HepG2 (cell line): ENCODE results near the gene NRK. TPM values are rescaled to one million over a fixed set of nuclear protein-coding genes. Genes with fewer than 3 reads are reported as not detected.
A peak's percentile ranks its signal among the peaks of the same experiment; 100 is the strongest.

Experiments used
- ELF3 ChIP-seq: IDR thresholded peaks from 2 replicates; pipeline ENCODE4 v1.6.1; 2016; ENCODE audit warnings: missing genetic modification reagents, missing compliant biosample characterization
- ISL2 ChIP-seq: sonication (generic); formaldehyde crosslinking; IDR thresholded peaks from 2 replicates; pipeline ENCODE4 v1.5.0; 2020; ENCODE audit warnings: missing genetic modification reagents
- KDM5A ChIP-seq: fragments of 200-600 bp; sonication (generic); IDR thresholded peaks from 2 replicates; pipeline ENCODE4 v1.7.0; 2018; ENCODE audit warnings: antibody characterized with exemption, mild to moderate bottlenecking, low read length, borderline replicate concordance
- MBNL3 ChIP-seq: fragments of 250-450 bp; sonication (Bioruptor Pico); conservative IDR thresholded peaks from 2 replicates; pipeline ENCODE4 v1.8.0; 2022; ENCODE audit warnings: mild to moderate bottlenecking, inconsistent platforms
- MED1 ChIP-seq: sonication (generic); formaldehyde crosslinking; IDR thresholded peaks from 2 replicates; pipeline ENCODE4 v1.4.0; 2020; ENCODE audit warnings: missing genetic modification reagents
- NCOA5 ChIP-seq: sonication (generic); formaldehyde crosslinking; IDR thresholded peaks from 2 replicates; pipeline ENCODE4 v1.4.0; 2020; ENCODE audit warnings: missing genetic modification reagents
- TBP ChIP-seq: sonication (generic); formaldehyde crosslinking; IDR thresholded peaks from 2 replicates; pipeline ENCODE4 v1.5.0; 2020; ENCODE audit warnings: missing genetic modification reagents
- ZNF331 ChIP-seq: sonication (generic); formaldehyde crosslinking; IDR thresholded peaks from 2 replicates; pipeline ENCODE4 v1.4.0; 2020; ENCODE audit warnings: missing genetic modification reagents
- ZNF563 ChIP-seq: sonication (generic); formaldehyde crosslinking; IDR thresholded peaks from 2 replicates; pipeline ENCODE4 v1.8.0; 2022; ENCODE audit warnings: mild to moderate bottlenecking, moderate library complexity, missing genetic modification reagents
- ZNF569 ChIP-seq: sonication (generic); formaldehyde crosslinking; IDR thresholded peaks from 2 replicates; pipeline ENCODE4 v1.5.0; 2020; ENCODE audit warnings: mild to moderate bottlenecking, missing genetic modification reagents, moderate library complexity, borderline replicate concordance
- ZNF614 ChIP-seq: IDR thresholded peaks from 2 replicates; pipeline ENCODE4 v1.6.1; 2018; ENCODE audit warnings: missing biosample characterization, missing genetic modification reagents, inconsistent platforms, borderline replicate concordance
- polyA plus RNA-seq, 8 experiments: library from polyadenylated mRNA; depleted of rRNA in 3 of 8; stranded (reverse) in 7 of 8; unstranded in 1 of 8; fragments of >200 nt; fragmentation: Illumina TruSeq in 4 of 8; extraction: Trizol in 4 of 8; gene quantifications; 2 replicates each; pipeline versions ENCODE4 v1.2.1 to v1.2.3, GENCODE V29; 2011 to 2016; ENCODE audit warnings: low read depth in 4 of 8, missing spikeins in 1 of 8, mixed read lengths in 1 of 8; ENCODE audit not compliant: insufficient read depth in 1 of 8
- total RNA-seq, 5 experiments: library from RNA; depleted of rRNA; stranded (reverse); fragments of >200 nt; fragmentation: Illumina TruSeq; extraction: Trizol; gene quantifications; 2 replicates each; pipeline ENCODE4 v1.2.3, GENCODE V29; 2016; ENCODE audit warnings: low read depth in 1 of 5
- TF ChIP-seq, protein P1 (sequence below): sonication (generic); formaldehyde crosslinking; IDR thresholded peaks from 2 replicates; pipeline ENCODE4 v1.4.0; 2020; ENCODE audit warnings: mild to moderate bottlenecking, missing genetic modification reagents
- TF ChIP-seq, protein P2 (sequence below): sonication (generic); formaldehyde crosslinking; conservative IDR thresholded peaks from 2 replicates; pipeline ENCODE4 v1.4.0; 2020; ENCODE audit warnings: mild to moderate bottlenecking, missing genetic modification reagents, moderate library complexity
- TF ChIP-seq, protein P3 (sequence below): sonication (generic); formaldehyde crosslinking; IDR thresholded peaks from 2 replicates; pipeline ENCODE4 v1.8.0; 2022; ENCODE audit warnings: missing genetic modification reagents, mild to moderate bottlenecking, inconsistent platforms, borderline replicate concordance
- TF ChIP-seq, protein P4 (sequence below): sonication (generic); formaldehyde crosslinking; IDR thresholded peaks from 2 replicates; pipeline ENCODE4 v1.4.0; 2020; ENCODE audit warnings: missing genetic modification reagents
- TF ChIP-seq, protein P5 (sequence below): sonication (generic); formaldehyde crosslinking; IDR thresholded peaks from 2 replicates; pipeline ENCODE4 v1.8.0; 2022; ENCODE audit warnings: low read depth, missing genetic modification reagents
- TF ChIP-seq, protein P6 (sequence below): sonication (generic); formaldehyde crosslinking; IDR thresholded peaks from 2 replicates; pipeline ENCODE4 v1.8.0; 2022; ENCODE audit warnings: mild to moderate bottlenecking, missing genetic modification reagents; ENCODE audit not compliant: insufficient replicate concordance

The NRK gene
- total and polyA plus RNA-seq, 2 of the 13 experiments (the other 11 are each of a cell fraction or from before 2014, with no cell fraction given): not detected

DNA sequence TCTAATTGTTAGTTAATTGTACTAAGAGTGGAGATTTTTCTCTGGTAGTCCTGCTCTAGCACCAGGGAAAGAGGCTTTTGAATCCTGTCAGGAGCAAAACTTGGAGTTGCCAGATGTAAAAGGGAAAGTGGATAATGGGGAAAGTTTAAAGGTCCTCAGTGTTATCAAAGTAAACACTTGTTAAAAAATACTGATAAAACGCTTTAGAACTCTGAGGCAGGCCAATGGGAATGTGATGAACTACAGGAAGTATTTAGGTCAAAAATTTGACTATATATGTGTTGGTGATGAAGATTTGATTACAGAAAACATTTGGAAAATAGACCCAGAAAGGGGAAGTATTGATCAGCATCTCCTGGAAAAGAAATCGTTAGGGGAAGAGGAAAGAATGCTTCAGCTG is 183.3 kb downstream of the NRK start (continued):
- TF ChIP-seq, protein P1, sequence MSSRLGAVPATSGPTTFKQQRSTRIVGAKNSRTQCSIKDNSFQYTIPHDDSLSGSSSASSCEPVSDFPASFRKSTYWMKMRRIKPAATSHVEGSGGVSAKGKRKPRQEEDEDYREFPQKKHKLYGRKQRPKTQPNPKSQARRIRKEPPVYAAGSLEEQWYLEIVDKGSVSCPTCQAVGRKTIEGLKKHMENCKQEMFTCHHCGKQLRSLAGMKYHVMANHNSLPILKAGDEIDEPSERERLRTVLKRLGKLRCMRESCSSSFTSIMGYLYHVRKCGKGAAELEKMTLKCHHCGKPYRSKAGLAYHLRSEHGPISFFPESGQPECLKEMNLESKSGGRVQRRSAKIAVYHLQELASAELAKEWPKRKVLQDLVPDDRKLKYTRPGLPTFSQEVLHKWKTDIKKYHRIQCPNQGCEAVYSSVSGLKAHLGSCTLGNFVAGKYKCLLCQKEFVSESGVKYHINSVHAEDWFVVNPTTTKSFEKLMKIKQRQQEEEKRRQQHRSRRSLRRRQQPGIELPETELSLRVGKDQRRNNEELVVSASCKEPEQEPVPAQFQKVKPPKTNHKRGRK (CRISPR knock-in tag): no peak
- TF ChIP-seq, protein P2, sequence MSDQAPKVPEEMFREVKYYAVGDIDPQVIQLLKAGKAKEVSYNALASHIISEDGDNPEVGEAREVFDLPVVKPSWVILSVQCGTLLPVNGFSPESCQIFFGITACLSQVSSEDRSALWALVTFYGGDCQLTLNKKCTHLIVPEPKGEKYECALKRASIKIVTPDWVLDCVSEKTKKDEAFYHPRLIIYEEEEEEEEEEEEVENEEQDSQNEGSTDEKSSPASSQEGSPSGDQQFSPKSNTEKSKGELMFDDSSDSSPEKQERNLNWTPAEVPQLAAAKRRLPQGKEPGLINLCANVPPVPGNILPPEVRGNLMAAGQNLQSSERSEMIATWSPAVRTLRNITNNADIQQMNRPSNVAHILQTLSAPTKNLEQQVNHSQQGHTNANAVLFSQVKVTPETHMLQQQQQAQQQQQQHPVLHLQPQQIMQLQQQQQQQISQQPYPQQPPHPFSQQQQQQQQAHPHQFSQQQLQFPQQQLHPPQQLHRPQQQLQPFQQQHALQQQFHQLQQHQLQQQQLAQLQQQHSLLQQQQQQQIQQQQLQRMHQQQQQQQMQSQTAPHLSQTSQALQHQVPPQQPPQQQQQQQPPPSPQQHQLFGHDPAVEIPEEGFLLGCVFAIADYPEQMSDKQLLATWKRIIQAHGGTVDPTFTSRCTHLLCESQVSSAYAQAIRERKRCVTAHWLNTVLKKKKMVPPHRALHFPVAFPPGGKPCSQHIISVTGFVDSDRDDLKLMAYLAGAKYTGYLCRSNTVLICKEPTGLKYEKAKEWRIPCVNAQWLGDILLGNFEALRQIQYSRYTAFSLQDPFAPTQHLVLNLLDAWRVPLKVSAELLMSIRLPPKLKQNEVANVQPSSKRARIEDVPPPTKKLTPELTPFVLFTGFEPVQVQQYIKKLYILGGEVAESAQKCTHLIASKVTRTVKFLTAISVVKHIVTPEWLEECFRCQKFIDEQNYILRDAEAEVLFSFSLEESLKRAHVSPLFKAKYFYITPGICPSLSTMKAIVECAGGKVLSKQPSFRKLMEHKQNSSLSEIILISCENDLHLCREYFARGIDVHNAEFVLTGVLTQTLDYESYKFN: peak; percentile 63
- TF ChIP-seq ZNF331 (CRISPR knock-in tag): no peak; the same call in 1 of the 2 replicates
- no peak for TF ChIP-seq MBNL3
- no peak for TF ChIP-seq TBP (CRISPR knock-in tag)
- TF ChIP-seq, protein P3, sequence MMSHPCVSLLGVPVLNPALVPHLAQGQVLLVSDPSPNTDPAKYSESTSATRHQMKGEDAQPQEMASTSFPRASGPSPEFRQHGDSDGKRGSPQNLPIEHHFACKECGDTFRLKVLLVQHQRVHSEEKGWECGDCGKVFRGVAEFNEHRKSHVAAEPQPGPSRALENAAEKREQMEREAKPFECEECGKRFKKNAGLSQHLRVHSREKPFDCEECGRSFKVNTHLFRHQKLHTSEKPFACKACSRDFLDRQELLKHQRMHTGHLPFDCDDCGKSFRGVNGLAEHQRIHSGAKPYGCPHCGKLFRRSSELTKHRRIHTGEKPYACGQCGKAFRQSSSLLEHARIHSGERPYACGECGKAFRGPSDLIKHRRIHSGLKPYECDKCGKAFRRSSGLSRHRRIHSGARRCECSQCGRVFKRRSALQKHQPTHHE (CRISPR knock-in tag): no peak
- TF ChIP-seq, protein P4, sequence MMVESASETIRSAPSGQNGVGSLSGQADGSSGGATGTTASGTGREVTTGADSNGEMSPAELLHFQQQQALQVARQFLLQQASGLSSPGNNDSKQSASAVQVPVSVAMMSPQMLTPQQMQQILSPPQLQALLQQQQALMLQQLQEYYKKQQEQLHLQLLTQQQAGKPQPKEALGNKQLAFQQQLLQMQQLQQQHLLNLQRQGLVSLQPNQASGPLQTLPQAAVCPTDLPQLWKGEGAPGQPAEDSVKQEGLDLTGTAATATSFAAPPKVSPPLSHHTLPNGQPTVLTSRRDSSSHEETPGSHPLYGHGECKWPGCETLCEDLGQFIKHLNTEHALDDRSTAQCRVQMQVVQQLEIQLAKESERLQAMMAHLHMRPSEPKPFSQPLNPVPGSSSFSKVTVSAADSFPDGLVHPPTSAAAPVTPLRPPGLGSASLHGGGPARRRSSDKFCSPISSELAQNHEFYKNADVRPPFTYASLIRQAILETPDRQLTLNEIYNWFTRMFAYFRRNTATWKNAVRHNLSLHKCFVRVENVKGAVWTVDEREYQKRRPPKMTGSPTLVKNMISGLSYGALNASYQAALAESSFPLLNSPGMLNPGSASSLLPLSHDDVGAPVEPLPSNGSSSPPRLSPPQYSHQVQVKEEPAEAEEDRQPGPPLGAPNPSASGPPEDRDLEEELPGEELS: peak; percentile 60
- TF ChIP-seq MED1 (CRISPR knock-in tag): peak; percentile 37; the same call in 1 of the 2 replicates
- TF ChIP-seq KDM5A: no peak
- TF ChIP-seq ZNF563 (CRISPR knock-in tag): no peak
- TF ChIP-seq ZNF569: no peak
- TF ChIP-seq, protein P5, sequence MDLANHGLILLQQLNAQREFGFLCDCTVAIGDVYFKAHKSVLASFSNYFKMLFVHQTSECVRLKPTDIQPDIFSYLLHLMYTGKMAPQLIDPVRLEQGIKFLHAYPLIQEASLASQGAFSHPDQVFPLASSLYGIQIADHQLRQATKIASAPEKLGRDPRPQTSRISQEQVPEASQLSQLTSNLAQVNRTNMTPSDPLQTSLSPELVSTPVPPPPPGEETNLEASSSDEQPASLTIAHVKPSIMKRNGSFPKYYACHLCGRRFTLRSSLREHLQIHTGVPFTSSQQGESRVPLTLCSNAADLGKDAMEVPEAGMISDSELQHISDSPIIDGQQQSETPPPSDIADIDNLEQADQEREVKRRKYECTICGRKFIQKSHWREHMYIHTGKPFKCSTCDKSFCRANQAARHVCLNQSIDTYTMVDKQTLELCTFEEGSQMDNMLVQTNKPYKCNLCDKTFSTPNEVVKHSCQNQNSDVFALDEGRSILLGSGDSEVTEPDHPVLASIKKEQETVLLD: no peak
- peak; percentile 45; the same call in 1 of the 2 replicates for TF ChIP-seq ELF3 (CRISPR knock-in tag)
- 0 out of 2 replicates have a peak, but pooled peaks have one; percentile 27 for TF ChIP-seq ISL2 (CRISPR knock-in tag)
- no peak for TF ChIP-seq ZNF614
- TF ChIP-seq, protein P6, sequence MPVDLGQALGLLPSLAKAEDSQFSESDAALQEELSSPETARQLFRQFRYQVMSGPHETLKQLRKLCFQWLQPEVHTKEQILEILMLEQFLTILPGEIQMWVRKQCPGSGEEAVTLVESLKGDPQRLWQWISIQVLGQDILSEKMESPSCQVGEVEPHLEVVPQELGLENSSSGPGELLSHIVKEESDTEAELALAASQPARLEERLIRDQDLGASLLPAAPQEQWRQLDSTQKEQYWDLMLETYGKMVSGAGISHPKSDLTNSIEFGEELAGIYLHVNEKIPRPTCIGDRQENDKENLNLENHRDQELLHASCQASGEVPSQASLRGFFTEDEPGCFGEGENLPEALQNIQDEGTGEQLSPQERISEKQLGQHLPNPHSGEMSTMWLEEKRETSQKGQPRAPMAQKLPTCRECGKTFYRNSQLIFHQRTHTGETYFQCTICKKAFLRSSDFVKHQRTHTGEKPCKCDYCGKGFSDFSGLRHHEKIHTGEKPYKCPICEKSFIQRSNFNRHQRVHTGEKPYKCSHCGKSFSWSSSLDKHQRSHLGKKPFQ: no peak
- TF ChIP-seq NCOA5 (CRISPR knock-in tag): no peak
